BE2C (cell line): ENCODE data around the gene AGXT.

Experiments used
- DNase-seq: peaks from one replicate; pipeline ENCODE4 v3.0.0-alpha.2; 2020
- H3K27me3 ChIP-seq: fragments of 250-450 bp; sonication (Bioruptor Pico); 2 replicates; pipeline ENCODE4 v1.5.1; 2020; ENCODE audit warnings: mild to moderate bottlenecking
- H3K36me3 ChIP-seq: fragments of 250-450 bp; sonication (Bioruptor Pico); 2 replicates; pipeline ENCODE4 v1.5.1; 2020; ENCODE audit warnings: mild to moderate bottlenecking
- H3K4me1 ChIP-seq: fragments of 250-450 bp; sonication (Bioruptor Pico); 2 replicates; pipeline ENCODE4 v1.5.1; 2020
- H3K4me3 ChIP-seq: 2 replicates; pipeline ENCODE4 v1.5.1; 2011; ENCODE audit warnings: low read depth, low read length
- H3K9me3 ChIP-seq: fragments of 250-450 bp; sonication (Bioruptor Pico); 2 replicates; pipeline ENCODE4 v1.5.1; 2020
- TF ChIP-seq, protein P1 (sequence below): IDR thresholded peaks from 2 replicates; pipeline ENCODE4 v1.5.1; 2012; ENCODE audit warnings: mild to moderate bottlenecking, low read depth, low read length

Gene AGXT

DNA sequence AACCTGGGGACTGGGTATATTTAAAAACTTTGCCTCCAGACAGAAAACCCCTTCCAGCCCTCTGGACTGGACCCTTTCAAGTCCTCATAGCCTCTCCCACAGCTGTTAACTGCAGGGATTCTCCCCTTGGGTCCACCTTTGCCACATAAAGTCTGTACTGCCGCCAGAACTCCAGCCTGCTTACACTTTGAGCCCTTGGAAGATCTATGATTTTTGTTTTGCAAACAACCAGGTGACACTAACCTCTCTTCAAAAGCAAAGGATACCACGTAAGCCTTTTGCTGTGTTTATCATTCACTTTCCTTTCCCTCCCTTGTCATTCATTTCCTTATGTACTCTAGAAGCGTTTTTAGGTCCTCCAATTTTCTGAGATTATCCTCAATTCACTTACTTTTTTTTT, 4.1 kb upstream of the AGXT start:
- Histone ChIP-seq H3K27me3 (peaks cover 3% of the 10 kb centered on the region; the same call in 1 of the 2 replicates), H3K4me1 (no peaks in the 10 kb centered on the region)
- DNase-seq, result no peak

DNA sequence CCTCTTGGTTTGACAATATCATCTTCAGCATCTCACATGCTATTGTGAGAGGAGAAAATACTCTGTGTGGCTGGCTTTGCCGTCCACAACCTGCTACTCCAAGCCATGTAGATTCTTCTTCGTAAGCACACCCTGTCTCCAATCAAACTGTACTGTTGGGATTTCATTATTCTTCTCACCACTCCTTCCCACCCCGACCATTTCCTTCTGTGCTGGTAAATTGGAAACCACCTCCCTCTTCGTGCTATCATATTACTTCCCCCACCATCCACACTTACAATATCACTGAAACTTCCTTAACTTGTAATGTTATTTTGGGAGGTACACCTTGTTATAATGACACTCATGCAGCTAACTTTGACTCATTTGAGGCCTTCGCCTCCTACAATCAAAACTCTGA, 3.2 kb upstream of the AGXT start:
- Histone ChIP-seq H3K4me3 (no peak overlapping the region), H3K4me1 (no peaks in the 10 kb centered on the region), H3K36me3 (no peaks in the 10 kb centered on the region), H3K27me3 (peaks cover 3% of the 10 kb centered on the region; the same call in 1 of the 2 replicates), H3K9me3 (no peaks in the 10 kb centered on the region)
- TF ChIP-seq, protein P1, sequence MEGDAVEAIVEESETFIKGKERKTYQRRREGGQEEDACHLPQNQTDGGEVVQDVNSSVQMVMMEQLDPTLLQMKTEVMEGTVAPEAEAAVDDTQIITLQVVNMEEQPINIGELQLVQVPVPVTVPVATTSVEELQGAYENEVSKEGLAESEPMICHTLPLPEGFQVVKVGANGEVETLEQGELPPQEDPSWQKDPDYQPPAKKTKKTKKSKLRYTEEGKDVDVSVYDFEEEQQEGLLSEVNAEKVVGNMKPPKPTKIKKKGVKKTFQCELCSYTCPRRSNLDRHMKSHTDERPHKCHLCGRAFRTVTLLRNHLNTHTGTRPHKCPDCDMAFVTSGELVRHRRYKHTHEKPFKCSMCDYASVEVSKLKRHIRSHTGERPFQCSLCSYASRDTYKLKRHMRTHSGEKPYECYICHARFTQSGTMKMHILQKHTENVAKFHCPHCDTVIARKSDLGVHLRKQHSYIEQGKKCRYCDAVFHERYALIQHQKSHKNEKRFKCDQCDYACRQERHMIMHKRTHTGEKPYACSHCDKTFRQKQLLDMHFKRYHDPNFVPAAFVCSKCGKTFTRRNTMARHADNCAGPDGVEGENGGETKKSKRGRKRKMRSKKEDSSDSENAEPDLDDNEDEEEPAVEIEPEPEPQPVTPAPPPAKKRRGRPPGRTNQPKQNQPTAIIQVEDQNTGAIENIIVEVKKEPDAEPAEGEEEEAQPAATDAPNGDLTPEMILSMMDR, result no peak
- DNase-seq, result no peak

More for the DNA sequence above, 4.1 kb upstream of the AGXT start:
- TF ChIP-seq, protein P1, result no peak
- Histone ChIP-seq H3K36me3 (no peaks in the 10 kb centered on the region), H3K4me3 (no peak overlapping the region), H3K9me3 (no peaks in the 10 kb centered on the region)

DNA sequence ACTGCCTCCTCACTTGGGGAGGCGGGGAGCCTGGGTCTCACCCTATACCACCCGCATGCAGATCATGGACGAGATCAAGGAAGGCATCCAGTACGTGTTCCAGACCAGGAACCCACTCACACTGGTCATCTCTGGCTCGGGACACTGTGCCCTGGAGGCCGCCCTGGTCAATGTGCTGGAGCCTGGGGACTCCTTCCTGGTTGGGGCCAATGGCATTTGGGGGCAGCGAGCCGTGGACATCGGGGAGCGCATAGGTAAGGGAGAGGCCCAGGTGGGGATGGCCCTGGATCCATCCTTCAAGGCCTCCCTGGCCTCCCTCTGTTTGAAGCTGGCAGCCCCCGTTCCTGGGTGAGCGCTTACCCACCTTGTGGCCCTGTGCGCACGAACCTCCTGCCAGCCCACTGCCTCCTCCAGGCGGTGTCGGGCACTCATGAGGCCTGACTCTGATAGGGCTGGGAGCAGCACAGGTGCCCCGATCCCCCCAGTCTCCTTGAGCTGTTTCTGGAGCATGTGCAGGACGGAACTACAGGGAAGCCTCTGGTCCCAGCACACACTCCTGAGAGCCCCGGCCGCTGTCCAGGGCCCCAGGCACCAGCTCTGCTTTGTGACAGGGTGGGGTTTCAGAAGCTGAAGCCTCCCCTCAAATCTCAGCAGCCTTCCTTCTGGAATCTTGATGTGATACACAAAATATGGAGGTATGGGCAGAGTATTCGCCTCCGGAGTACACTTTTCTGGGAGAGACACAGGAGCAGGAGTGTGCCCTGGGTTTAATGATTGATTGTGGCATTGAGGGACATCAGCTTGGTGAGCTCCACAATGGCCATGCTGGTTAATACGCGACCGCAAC, 708 bp downstream of the AGXT start:
- DNase-seq, result no peak
- Histone ChIP-seq H3K9me3 (no peaks in the 10 kb centered on the region), H3K4me1 (no peaks in the 10 kb centered on the region), H3K4me3 (no peak overlapping the region), H3K36me3 (no peaks in the 10 kb centered on the region), H3K27me3 (no peaks in the 10 kb centered on the region)
- TF ChIP-seq, protein P1, result no peak

DNA sequence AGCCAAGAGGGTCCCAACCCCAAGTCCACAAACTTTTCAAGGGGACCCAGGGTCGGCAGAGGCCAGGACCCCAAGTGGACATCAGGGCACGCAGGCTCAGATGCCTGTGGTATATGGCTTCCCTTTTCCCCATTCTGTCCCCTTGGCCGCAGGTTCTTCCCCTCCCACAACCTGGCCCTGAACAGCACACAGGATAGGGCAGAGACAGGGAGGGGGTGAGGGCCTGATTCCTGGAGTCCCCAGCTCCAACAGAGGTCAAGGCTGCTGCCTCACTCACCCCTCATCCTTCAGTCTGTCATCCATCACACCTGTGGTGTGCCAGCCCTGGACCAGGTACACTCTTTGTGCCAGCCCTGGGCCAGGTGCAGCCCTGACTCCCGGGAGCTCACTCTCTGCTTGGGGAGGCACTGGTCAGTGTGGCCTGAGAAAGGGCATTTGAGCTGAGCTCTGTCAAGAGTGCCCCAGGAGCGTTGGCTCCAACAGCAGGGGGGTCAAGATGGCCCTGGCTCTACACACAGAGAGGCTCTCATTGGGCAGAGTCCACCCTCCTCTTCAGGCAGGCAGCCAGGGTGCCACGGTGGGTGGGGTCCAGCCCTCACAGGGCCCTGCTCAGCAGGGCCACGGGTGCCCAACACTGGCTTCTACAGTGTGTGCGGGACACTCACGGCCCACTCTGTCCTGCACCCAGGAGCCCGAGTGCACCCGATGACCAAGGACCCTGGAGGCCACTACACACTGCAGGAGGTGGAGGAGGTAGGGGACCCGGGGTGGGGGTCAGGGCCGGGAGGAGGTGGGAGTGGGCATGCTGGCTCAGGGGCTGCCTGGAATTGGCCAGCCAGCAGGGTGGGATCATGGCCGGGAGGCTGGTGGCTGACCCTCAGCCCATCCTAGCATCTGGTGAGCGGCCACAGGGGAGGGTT, 1.6 kb downstream of the AGXT start:
- no peaks in the 10 kb centered on the region for H3K36me3 ChIP-seq
- H3K27me3 ChIP-seq, result no peaks in the 10 kb centered on the region
- no peaks in the 10 kb centered on the region for H3K4me1 ChIP-seq
- no peaks in the 10 kb centered on the region for H3K9me3 ChIP-seq
- no peak for DNase-seq
- H3K4me3 ChIP-seq, result no peak overlapping the region
- TF ChIP-seq, protein P1, result no peak

DNA sequence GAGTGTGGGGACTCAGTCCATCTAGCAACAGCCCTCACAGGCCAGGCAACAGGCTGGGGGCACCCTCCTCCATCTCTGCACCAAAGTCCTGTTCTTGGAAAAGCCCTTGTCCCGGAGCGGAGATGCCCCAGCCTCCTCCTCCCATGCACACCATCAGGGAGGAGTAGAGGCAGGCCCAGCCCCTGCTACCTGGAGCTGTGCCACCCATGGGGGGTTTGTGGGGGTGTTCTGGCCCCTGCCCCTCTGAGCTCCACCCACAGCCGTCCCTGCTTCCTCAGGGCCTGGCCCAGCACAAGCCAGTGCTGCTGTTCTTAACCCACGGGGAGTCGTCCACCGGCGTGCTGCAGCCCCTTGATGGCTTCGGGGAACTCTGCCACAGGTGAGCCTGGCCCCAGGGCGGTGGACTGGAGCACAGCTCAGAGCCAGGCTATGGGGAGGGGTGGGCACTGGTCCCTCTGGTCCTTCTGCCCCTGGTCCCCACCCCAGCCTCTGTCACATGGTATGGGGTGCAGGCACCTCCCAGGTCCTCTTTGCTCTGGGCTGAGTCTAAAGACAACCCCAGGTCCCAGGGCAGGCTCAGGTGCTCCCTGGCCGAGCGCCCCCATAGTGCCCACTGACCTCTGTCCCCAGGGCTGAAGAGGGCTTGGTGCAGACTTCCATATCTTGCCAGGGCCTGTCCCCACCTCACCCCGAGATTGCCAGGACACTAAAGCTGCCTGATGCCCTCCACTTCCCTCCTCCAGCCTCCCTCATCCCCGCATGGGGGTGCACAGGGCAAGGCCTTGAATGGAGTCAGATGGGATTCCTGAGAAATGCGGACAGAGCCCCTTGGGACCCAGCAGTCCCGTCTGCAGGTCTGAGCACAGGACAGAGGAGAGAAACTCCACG, 2.7 kb downstream of the AGXT start:
- TF ChIP-seq, protein P1, result no peak
- DNase-seq, result no peak
- Histone ChIP-seq H3K36me3 (no peaks in the 10 kb centered on the region), H3K4me1 (no peaks in the 10 kb centered on the region), H3K9me3 (no peaks in the 10 kb centered on the region), H3K27me3 (no peaks in the 10 kb centered on the region), H3K4me3 (no peak overlapping the region)
